ENCODE results near the gene INKA2.

INKA2 gene

DNA sequence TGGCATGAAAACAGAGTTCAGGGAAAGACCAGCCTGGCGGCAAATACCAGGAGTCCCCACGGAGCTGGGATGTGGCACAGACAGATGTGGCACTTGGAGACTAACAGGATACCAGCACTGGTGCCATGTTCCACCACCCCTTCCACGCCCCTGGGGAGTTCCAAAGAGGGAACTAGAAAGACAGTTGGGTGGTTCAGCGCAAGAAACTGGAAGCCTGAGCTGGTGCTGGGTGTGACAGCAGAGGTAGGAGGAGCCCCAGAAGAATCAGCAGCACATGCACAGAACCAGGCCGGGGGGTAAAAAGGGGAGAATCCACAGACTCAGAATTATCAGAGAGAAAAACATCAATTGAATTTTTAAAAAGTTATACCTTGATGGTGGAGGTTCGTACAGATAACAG lies 38.9 kb upstream of the INKA2 start:
- no peak overlapping the region for H2AK5ac ChIP-seq (ENCODE audit: low read length)
- no peak overlapping the region for H3K23ac ChIP-seq (ENCODE audit: low read length)
- no peak overlapping the region for H3K18ac ChIP-seq (ENCODE audit: low read length)
- WGBS (ENCODE audit: extremely low coverage, insufficient coverage, low lambda C conversion rate), result no CpG with 5 or more reads among the region's 6 CpGs
- no peak overlapping the region for H2BK15ac ChIP-seq (replicated peaks; ENCODE audit: low read depth)
- H2BK5ac ChIP-seq (ENCODE audit: low read length), result no peak overlapping the region
- no peak overlapping the region for H3K9ac ChIP-seq (ENCODE audit: low read length)
- H3K56ac ChIP-seq (ENCODE audit: low read length), result no peak overlapping the region
- no peak overlapping the region for H3K4me3 ChIP-seq (ENCODE audit: low read length)
- no peak overlapping the region for H4K8ac ChIP-seq (ENCODE audit: low read depth, low read length)
- H3K27me3 ChIP-seq (ENCODE audit: insufficient read depth, low read length, poor library complexity), result no peaks in the 10 kb centered on the region
- H3K79me2 ChIP-seq (ENCODE audit: control insufficient read depth, insufficient read depth, low read length), result no peaks in the 10 kb centered on the region
- H3K79me1 ChIP-seq (ENCODE audit: low read length), result no peaks in the 10 kb centered on the region
- no peak overlapping the region for H3K27ac ChIP-seq (ENCODE audit: low read depth, low read length)
- H3K36me3 ChIP-seq (ENCODE audit: control insufficient read depth, insufficient read depth, low read length), result no peaks in the 10 kb centered on the region
- H4K5ac ChIP-seq (ENCODE audit: low read length), result no peak overlapping the region
- H3K4me1 ChIP-seq (ENCODE audit: control insufficient read depth, low read depth, low read length), result no peaks in the 10 kb centered on the region
- H3K4me2 ChIP-seq (ENCODE audit: low read length), result no peak overlapping the region
- H2BK120ac ChIP-seq (ENCODE audit: low read depth, low read length), result no peak overlapping the region
- no peak overlapping the region for H3K4ac ChIP-seq (ENCODE audit: low read depth, low read length)
- no peak for DNase-seq

DNA sequence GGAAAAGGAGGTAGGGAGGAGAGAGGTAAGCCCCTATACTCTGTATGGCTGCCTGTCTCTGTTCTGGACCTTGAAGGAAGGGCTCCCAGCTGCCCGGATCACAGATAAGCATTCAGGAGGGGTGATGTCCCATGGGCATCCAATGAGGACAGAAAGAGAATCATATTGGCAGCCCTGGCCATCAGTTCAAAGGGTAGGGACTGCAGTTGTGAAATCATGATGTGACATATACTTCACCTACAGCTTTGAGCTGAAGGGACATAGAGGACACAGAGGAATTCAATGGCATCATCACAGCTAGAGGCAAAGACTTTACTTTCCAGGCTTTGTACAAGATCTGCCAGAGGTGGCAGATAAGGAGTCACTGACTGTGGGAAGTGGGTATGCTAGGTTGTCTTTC lies 38.1 kb upstream of the INKA2 start:
- no peak overlapping the region for H4K8ac ChIP-seq (ENCODE audit: low read depth, low read length)
- H3K27ac ChIP-seq (ENCODE audit: low read depth, low read length), result no peak overlapping the region
- WGBS (ENCODE audit: extremely low coverage, insufficient coverage, low lambda C conversion rate), result no CpG with 5 or more reads among the region's 1 CpG
- no peak overlapping the region for H3K23ac ChIP-seq (ENCODE audit: low read length)
- no peak overlapping the region for H2BK15ac ChIP-seq (replicated peaks; ENCODE audit: low read depth)
- H3K79me2 ChIP-seq (ENCODE audit: control insufficient read depth, insufficient read depth, low read length), result no peaks in the 10 kb centered on the region
- H3K27me3 ChIP-seq (ENCODE audit: insufficient read depth, low read length, poor library complexity), result no peaks in the 10 kb centered on the region
- no peak overlapping the region for H3K18ac ChIP-seq (ENCODE audit: low read length)
- no peak overlapping the region for H4K5ac ChIP-seq (ENCODE audit: low read length)
- no peak overlapping the region for H2BK120ac ChIP-seq (ENCODE audit: low read depth, low read length)
- no peak for DNase-seq
- H3K4me1 ChIP-seq (ENCODE audit: control insufficient read depth, low read depth, low read length), result no peaks in the 10 kb centered on the region
- no peak overlapping the region for H2AK5ac ChIP-seq (ENCODE audit: low read length)
- H3K4me3 ChIP-seq (ENCODE audit: low read length), result no peak overlapping the region
- no peaks in the 10 kb centered on the region for H3K36me3 ChIP-seq (ENCODE audit: control insufficient read depth, insufficient read depth, low read length)
- H3K9ac ChIP-seq (ENCODE audit: low read length), result no peak overlapping the region
- no peak overlapping the region for H3K4me2 ChIP-seq (ENCODE audit: low read length)
- H3K79me1 ChIP-seq (ENCODE audit: low read length), result no peaks in the 10 kb centered on the region
- H3K56ac ChIP-seq (ENCODE audit: low read length), result no peak overlapping the region
- H3K4ac ChIP-seq (ENCODE audit: low read depth, low read length), result no peak overlapping the region
- no peak overlapping the region for H2BK5ac ChIP-seq (ENCODE audit: low read length)

DNA sequence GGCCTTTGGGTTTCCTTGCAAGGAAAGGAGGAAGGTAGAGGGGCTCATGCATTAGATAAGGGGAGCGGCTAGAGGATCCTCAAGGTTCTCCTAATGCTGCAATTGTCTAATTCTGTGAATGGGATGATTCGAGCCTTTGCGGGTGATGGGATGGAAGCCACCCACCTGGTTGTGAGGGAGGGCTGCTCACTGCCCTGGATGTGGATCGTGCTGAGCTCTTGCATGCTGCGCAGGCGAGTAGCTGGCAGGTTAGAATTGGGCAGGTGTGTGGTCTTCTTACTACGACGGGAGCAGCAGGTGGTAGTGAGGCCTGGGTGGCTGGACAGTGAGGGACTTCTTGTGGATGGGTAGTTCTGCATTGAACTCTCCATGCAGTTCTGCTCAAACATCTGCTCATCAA lies 37.7 kb upstream of the INKA2 start:
- no peak overlapping the region for H3K27ac ChIP-seq (ENCODE audit: low read depth, low read length)
- no peak overlapping the region for H3K4ac ChIP-seq (ENCODE audit: low read depth, low read length)
- H2BK120ac ChIP-seq (ENCODE audit: low read depth, low read length), result no peak overlapping the region
- no peak overlapping the region for H3K56ac ChIP-seq (ENCODE audit: low read length)
- H3K27me3 ChIP-seq (ENCODE audit: insufficient read depth, low read length, poor library complexity), result no peaks in the 10 kb centered on the region
- H3K79me1 ChIP-seq (ENCODE audit: low read length), result no peaks in the 10 kb centered on the region
- H3K18ac ChIP-seq (ENCODE audit: low read length), result no peak overlapping the region
- DNase-seq, result no peak
- H4K8ac ChIP-seq (ENCODE audit: low read depth, low read length), result no peak overlapping the region
- no peak overlapping the region for H2BK5ac ChIP-seq (ENCODE audit: low read length)
- no peaks in the 10 kb centered on the region for H3K79me2 ChIP-seq (ENCODE audit: control insufficient read depth, insufficient read depth, low read length)
- no peak overlapping the region for H2AK5ac ChIP-seq (ENCODE audit: low read length)
- WGBS (ENCODE audit: extremely low coverage, insufficient coverage, low lambda C conversion rate), result no CpG with 5 or more reads among the region's 8 CpGs
- no peak overlapping the region for H2BK15ac ChIP-seq (replicated peaks; ENCODE audit: low read depth)
- H3K23ac ChIP-seq (ENCODE audit: low read length), result no peak overlapping the region
- H3K36me3 ChIP-seq (ENCODE audit: control insufficient read depth, insufficient read depth, low read length), result no peaks in the 10 kb centered on the region
- no peak overlapping the region for H3K4me3 ChIP-seq (ENCODE audit: low read length)
- H3K9ac ChIP-seq (ENCODE audit: low read length), result no peak overlapping the region
- H4K5ac ChIP-seq (ENCODE audit: low read length), result no peak overlapping the region
- H3K4me1 ChIP-seq (ENCODE audit: control insufficient read depth, low read depth, low read length), result no peaks in the 10 kb centered on the region
- H3K4me2 ChIP-seq (ENCODE audit: low read length), result no peak overlapping the region

DNA sequence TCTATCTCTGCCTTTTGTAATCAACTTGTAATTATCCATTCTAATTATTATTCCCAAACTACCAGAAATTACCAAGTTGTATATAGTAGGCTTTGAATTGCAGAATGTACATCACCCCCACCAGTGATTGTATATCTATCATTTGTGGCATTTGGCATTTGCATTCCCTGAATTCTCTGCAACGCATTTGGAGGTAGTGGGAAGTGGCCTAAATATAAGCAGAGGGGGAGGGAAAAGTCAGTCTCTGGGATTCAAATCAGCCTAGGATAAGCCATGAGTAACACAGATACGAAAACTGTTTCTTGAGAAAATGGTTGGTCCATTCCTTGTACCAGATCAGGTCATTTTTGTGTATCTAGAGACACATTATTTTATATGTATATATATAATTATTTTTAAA lies 37.2 kb upstream of the INKA2 start:
- no CpG with 5 or more reads among the region's 2 CpGs for WGBS (ENCODE audit: extremely low coverage, insufficient coverage, low lambda C conversion rate)

DNA sequence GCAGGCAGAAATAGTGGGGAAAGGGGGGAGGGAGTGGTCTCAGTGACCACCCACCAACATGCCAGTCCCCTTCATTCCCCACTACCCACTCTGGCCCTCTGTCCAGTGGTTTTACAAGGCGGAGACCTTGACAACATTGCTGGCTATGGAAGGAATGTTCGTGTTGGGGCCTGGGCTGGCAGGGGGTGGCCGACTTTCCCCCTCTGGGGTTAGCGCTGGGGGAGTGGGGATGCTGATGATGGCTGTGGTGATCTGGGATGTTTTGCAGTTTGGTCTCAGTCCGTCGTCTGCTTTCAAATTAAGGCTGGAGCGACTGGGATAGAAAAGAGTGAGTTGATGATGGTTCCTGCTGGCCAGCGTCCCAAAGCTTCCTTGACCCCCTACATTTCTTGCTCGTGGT lies 36.8 kb upstream of the INKA2 start:
- H4K5ac ChIP-seq (ENCODE audit: low read length), result no peak overlapping the region
- H3K4me2 ChIP-seq (ENCODE audit: low read length), result no peak overlapping the region
- H2BK15ac ChIP-seq (replicated peaks; ENCODE audit: low read depth), result no peak overlapping the region
- no peak overlapping the region for H2BK120ac ChIP-seq (ENCODE audit: low read depth, low read length)
- H3K56ac ChIP-seq (ENCODE audit: low read length), result no peak overlapping the region
- H3K23ac ChIP-seq (ENCODE audit: low read length), result no peak overlapping the region
- WGBS (ENCODE audit: extremely low coverage, insufficient coverage, low lambda C conversion rate), result no CpG with 5 or more reads among the region's 9 CpGs
- no peak overlapping the region for H4K8ac ChIP-seq (ENCODE audit: low read depth, low read length)
- no peaks in the 10 kb centered on the region for H3K4me1 ChIP-seq (ENCODE audit: control insufficient read depth, low read depth, low read length)
- H3K27me3 ChIP-seq (ENCODE audit: insufficient read depth, low read length, poor library complexity), result no peaks in the 10 kb centered on the region
- no peaks in the 10 kb centered on the region for H3K79me2 ChIP-seq (ENCODE audit: control insufficient read depth, insufficient read depth, low read length)
- H3K36me3 ChIP-seq (ENCODE audit: control insufficient read depth, insufficient read depth, low read length), result no peaks in the 10 kb centered on the region
- H2BK5ac ChIP-seq (ENCODE audit: low read length), result no peak overlapping the region
- no peak overlapping the region for H3K18ac ChIP-seq (ENCODE audit: low read length)
- H3K9ac ChIP-seq (ENCODE audit: low read length), result no peak overlapping the region
- H3K79me1 ChIP-seq (ENCODE audit: low read length), result no peaks in the 10 kb centered on the region
- H3K27ac ChIP-seq (ENCODE audit: low read depth, low read length), result no peak overlapping the region
- no peak overlapping the region for H3K4ac ChIP-seq (ENCODE audit: low read depth, low read length)
- no peak for DNase-seq
- no peak overlapping the region for H3K4me3 ChIP-seq (ENCODE audit: low read length)
- no peak overlapping the region for H2AK5ac ChIP-seq (ENCODE audit: low read length)

More for the DNA sequence above, 37.2 kb upstream of the INKA2 start:
- no peak overlapping the region for H2BK5ac ChIP-seq (ENCODE audit: low read length)
- no peak overlapping the region for H2AK5ac ChIP-seq (ENCODE audit: low read length)
- no peak overlapping the region for H4K5ac ChIP-seq (ENCODE audit: low read length)
- H3K4me2 ChIP-seq (ENCODE audit: low read length), result no peak overlapping the region
- H3K36me3 ChIP-seq (ENCODE audit: control insufficient read depth, insufficient read depth, low read length), result no peaks in the 10 kb centered on the region
- no peaks in the 10 kb centered on the region for H3K79me1 ChIP-seq (ENCODE audit: low read length)
- H2BK15ac ChIP-seq (replicated peaks; ENCODE audit: low read depth), result no peak overlapping the region
- H2BK120ac ChIP-seq (ENCODE audit: low read depth, low read length), result no peak overlapping the region
- DNase-seq, result peak; percentile 14
- H3K27ac ChIP-seq (ENCODE audit: low read depth, low read length), result no peak overlapping the region
- no peaks in the 10 kb centered on the region for H3K27me3 ChIP-seq (ENCODE audit: insufficient read depth, low read length, poor library complexity)
- no peaks in the 10 kb centered on the region for H3K4me1 ChIP-seq (ENCODE audit: control insufficient read depth, low read depth, low read length)
- no peak overlapping the region for H3K56ac ChIP-seq (ENCODE audit: low read length)
- H4K8ac ChIP-seq (ENCODE audit: low read depth, low read length), result no peak overlapping the region
- H3K23ac ChIP-seq (ENCODE audit: low read length), result no peak overlapping the region
- no peak overlapping the region for H3K4me3 ChIP-seq (ENCODE audit: low read length)
- no peaks in the 10 kb centered on the region for H3K79me2 ChIP-seq (ENCODE audit: control insufficient read depth, insufficient read depth, low read length)
- no peak overlapping the region for H3K9ac ChIP-seq (ENCODE audit: low read length)
- no peak overlapping the region for H3K4ac ChIP-seq (ENCODE audit: low read depth, low read length)
- H3K18ac ChIP-seq (ENCODE audit: low read length), result no peak overlapping the region

DNA sequence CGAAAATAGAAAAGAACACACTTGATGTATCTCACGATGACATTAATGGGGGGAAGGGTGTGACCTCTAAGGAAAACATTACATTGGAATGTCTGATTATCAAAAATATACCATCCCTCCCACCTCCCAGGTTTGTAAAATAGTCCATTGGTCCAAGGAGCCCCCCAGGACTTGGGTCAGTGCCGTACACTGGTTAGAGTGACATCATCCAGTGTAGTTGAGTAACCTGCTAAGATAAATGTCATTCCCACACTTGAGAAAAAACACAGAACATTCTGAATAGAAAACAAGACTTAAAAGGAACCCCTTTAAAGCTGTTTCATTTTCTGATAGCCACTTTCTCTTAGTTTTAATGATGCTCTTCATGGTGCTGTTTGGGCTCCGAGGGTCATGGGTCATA lies 31.7 kb upstream of the INKA2 start:
- Histone ChIP-seq H3K4me3 (ENCODE audit: low read length) (no peak overlapping the region), H3K56ac (ENCODE audit: low read length) (no peak overlapping the region), H3K36me3 (ENCODE audit: control insufficient read depth, insufficient read depth, low read length) (peaks cover 2% of the 10 kb centered on the region), H2AK5ac (ENCODE audit: low read length) (no peak overlapping the region), H3K23ac (ENCODE audit: low read length) (no peak overlapping the region), H3K79me2 (ENCODE audit: control insufficient read depth, insufficient read depth, low read length) (no peaks in the 10 kb centered on the region), H3K27me3 (ENCODE audit: insufficient read depth, low read length, poor library complexity) (no peaks in the 10 kb centered on the region), H3K4me2 (ENCODE audit: low read length) (no peak overlapping the region), H3K4ac (ENCODE audit: low read depth, low read length) (no peak overlapping the region), H3K79me1 (ENCODE audit: low read length) (no peaks in the 10 kb centered on the region), H2BK15ac (replicated peaks; ENCODE audit: low read depth) (no peak overlapping the region), H3K18ac (ENCODE audit: low read length) (no peak overlapping the region), H3K4me1 (ENCODE audit: control insufficient read depth, low read depth, low read length) (no peaks in the 10 kb centered on the region), H4K5ac (ENCODE audit: low read length) (no peak overlapping the region), H4K8ac (ENCODE audit: low read depth, low read length) (no peak overlapping the region), H2BK120ac (ENCODE audit: low read depth, low read length) (no peak overlapping the region), H3K9ac (ENCODE audit: low read length) (no peak overlapping the region), H2BK5ac (ENCODE audit: low read length) (no peak overlapping the region), H3K27ac (ENCODE audit: low read depth, low read length) (no peak overlapping the region)
- no peak for DNase-seq
- WGBS (ENCODE audit: extremely low coverage, insufficient coverage, low lambda C conversion rate), result no CpG with 5 or more reads among the region's 4 CpGs
